HG02588 (cell line): ENCODE data around the gene EDDM13.
"Not testable (repeated sequence)": the region's sequence is repeated elsewhere in the genome, so short reads cannot be mapped to it uniquely, and the experiment has no call there.

Experiments
- ATAC-seq: cut with Tn5 transposase; IDR thresholded peaks from one replicate; pipeline ENCODE4 v1.9.1; 2021; ENCODE audit warnings: mild to moderate bottlenecking, moderate library complexity; ENCODE audit not compliant: unreplicated experiment

The EDDM13 gene, protein sequence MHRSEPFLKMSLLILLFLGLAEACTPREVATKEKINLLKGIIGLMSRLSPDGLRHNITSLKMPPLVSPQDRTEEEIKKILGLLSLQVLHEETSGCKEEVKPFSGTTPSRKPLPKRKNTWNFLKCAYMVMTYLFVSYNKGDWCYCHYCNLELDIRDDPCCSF

DNA sequence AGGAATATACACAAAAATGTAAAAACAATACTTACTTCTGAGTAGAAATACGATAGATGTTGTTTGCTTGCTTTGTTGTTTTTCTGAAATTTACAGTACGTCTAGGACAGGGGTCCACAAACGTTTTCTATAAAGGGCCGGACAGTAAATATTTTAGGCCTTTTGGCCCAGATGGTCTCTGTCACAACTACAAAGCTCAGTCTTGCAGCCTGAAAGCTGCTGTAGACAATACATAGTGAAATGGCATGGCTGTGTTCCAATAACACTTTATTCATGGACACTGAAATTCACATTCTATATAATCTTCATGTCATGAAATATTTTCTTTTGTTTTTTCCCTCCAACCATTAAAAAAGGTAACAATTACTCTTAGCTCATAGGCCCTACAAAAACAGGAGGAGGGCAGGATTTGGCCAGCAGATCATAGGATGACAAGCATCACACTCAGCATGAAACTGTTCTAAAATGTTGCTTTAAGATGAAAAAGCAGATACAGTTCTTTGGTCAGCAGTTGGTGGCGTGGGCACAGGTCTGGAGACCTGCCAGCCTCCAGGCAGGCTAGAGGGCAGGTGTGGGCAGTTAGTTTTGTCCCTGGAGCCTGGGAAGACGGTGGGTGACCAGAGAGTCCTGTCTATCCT lies at the start of gene EDDM13:
TSS of gene EDDM13 (plus strand) at position 588 of the 638 bp plus-strand sequence. CDS start 87 bp downstream, outside the sequence.
- ATAC-seq, result no peak

DNA sequence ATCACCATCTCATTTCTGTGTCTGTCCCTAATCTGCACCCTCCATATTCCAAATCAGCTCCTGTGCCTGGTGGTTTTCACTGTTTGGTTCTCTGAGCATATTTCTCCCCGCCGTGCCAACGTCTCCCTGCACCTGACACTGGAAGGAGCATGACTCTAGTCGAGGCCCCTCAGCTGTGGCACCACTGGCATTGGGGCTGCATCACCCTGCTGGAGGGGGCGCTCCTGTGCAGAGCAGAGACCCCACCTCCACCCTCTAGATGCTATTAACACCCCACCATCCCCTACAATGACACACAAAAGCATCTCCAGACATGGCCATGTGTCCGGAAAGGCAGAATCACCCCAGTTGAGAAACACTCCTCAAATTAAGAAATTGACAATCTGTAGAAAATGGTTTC lies 49.6 kb upstream of the EDDM13 start:
- ATAC-seq, result no peak

DNA sequence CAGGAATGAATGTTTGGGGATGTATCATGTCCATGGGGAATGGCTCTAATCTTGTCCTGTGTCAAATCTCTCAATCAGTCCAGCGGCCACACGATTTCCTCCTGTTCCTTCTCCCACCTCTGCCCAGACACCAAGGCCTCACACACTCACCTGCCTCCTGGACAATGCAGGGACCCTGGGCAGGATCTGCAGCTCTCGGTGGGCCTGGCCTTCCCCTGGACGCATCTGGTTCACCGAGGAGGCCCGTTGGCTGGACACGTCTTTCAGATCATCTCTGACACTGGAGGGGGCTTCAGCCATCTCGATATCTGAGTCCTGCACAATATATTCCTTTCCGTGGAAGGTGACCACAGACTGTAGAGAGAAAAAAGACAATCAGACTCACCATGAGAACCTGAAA lies 49.1 kb upstream of the EDDM13 start:
- ATAC-seq, result no peak

DNA sequence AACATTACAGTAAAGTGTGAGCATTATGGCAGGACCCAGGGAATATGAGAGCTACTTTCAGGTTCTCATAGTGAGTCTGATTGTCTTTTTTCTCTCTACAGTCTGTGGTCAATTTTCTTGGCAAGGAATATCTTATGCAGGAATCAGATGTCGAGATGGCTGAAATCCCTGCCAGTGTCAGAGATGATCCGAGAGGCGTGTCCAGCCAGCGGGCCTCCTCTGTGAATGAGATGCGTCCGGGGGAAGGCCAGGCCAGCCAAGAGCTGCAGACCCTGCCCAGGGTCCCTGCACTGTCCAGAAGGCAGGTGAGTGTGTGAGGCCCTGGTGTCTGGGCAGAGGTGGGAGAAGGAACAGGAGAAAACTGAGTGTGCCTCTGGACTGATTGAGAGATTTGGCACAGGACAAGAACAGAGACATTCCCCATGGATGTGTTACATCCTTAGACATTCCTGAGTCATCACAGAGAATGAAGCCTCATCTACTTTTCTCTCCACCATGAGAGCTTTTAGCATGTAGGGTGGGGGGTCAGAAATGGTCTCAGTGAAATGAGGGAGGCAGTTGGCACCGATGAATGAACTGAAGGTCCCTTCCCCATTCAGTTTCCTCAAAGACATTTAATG lies 27.3 kb upstream of the EDDM13 start:
- ATAC-seq, result no peak

DNA sequence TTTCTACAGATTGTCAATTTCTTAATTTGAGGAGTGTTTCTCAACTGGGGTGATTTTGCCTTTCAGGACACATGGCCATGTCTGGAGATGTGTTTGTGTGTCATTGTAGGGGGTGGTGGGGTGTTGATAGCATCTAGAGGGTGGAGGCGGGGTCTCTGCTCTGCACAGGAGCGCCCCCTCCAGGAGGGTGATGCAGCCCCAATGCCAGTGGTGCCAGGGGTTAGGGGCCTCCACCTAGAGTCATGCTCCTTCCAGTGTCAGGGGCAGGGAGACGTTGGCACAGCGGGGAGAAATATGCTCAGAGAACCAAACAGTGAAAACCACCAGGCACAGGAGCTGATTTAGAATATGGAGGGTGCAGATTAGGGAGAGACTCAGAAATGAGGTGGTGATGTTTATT lies 26.8 kb upstream of the EDDM13 start:
- not testable (repeated sequence) for ATAC-seq

DNA sequence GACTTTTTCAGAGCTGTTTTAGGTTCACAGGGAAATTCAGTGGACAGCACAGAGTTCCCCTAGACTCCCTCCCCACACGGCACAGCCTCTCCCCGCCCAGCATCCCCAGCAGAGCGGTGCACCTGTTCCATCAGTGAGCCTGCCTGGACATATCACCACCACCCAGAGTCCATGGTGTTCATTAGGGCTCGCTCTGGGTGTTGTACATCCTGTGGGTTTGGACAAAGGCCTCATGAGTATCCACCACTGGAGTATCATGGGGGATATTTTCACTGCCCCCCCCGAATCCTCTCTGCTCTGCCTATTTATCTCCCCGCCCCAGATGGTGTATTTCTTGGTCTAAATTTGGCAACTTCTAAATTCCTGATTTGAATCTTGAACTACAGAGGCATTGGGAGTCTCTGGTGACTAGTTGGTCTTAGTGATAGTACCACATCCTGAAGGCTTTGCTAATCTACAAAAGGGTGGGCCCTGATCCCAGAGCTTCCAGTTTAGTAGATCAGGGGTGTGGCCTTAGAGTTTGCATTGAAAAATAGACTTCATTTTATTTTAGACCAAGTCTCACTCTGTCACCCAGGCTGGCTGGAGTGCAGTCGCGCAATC lies 23.7 kb upstream of the EDDM13 start:
- ATAC-seq, result not testable (repeated sequence)

DNA sequence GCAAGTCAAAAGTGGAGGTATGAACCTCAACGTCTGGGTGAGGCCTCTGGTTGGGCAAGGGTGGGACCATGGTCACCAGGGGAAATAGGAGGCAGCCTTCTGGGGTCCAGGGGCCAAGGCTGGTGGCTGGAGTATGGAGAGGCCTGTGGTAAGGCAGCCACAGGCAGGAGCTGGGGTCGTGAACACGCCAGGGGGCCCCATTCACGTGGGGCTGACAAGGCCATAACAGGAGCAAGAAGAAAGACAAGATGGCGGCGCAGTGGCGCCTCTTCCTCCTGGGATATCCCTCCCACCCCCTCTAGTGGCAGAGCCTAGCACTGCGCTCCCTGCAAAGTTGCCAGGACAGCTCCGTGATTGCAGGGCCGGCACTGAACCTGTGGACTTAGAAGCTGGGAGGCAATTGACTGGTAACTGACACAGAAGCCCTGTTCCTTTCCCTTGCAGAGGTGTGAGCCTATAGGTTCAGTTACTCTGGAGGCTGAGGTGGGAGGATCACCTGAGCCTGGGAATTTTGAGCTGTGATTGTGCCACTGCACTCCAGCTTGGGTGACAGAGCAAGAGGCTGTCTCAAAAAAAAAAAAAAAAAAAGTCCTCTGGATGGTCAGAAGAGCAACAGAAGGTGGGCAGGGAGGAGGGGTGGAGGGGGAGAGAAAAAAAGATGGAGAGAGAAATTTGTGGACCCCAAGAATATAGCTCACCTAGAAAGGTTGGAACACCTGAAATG lies 19.7 kb upstream of the EDDM13 start:
- no peak for ATAC-seq

DNA sequence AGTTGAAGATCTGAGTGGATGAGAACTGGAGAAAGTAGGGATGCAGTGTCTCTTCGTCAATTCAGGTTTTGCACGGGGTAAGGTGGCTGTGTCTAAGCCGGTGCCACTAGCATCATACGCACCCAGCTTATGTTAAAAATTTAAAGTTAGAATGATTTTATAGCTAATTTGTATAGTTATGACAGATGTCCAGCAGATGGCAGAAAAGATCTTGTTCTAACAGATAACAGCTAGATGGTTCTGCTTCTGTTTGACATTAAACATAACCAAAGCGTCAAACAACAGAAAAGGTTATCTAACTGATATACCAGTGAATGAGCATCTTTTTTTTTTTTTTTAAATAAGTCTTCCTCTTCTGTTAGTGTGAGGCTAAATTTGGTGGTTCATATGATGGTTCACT lies 18.8 kb upstream of the EDDM13 start:
- no peak for ATAC-seq

DNA sequence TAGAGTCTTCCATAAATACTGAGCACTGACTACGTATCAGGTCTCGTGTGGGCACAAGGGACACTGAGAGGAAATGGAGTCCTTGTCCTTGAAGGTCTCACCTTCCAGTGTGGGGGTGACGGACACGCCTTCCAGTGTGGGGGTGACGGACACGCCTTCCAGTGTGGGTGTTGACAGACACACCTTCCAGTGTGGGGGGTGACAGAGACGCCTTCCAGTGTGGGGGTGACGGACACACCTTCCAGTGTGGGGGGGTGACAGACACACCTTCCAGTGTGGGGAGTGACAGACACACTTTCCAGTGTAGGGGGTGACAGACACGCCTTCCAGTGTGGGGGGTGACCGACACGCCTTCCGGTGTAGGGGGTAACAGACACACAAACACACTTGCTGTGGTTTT lies 14.3 kb upstream of the EDDM13 start:
- ATAC-seq, result no peak

DNA sequence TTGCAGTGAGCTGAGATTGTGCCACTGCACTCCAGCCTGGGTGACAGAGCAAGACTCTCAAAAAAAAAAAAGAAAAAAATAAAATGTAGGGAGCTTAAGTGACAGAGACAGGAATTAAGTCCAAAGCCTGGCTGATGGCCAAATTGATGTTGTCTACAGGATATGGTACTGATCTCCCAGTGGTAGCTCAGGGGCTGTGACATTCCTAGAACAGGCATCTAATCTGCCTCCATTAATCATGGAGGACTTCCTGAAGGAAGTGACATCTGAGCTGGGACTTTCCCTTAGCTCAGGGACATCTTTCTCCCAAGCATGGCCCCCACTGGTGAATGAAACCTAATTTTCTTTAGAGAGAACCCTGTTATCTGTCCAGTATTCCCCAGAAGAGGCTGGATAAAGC lies 11.4 kb upstream of the EDDM13 start:
- no peak for ATAC-seq

DNA sequence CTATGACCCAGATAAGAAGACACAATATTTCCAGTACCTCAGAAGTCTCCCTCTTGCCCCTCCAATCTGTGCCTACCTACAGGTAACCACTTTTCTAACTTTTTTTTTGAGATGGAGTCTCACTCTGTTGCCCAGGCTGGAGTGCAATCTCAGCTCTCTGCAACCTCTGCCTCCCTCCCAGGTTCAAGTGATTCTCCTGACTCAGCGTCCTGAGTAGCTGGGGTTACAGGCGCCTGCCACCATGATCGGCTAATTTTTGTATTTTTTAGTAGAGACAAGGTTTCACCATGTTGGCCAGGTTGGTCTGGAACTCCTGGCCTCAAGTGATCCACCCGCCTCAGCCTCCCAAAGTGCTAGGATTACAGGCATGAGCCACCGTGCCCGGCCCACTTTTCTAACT lies 10.6 kb upstream of the EDDM13 start:
- ATAC-seq, result not testable (repeated sequence)

DNA sequence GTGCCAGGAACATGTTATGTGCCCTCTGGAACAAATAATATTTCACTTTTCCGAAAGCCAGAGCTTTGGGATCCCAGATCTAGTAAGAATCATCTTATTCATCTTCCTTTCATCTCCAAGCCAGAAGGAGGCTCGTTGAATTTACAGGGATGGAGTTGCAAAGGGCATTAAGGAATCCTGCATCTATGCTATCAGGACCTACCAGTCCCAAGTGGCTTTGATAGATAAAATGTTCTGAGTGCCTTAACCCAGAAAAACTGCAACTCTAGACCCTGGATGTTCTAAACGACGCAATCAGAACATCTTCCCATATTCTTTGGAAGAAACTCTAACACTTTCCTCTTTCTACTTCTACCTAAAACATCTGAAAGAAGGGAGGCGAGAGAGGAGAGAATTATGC lies 9.2 kb upstream of the EDDM13 start:
- no peak for ATAC-seq

DNA sequence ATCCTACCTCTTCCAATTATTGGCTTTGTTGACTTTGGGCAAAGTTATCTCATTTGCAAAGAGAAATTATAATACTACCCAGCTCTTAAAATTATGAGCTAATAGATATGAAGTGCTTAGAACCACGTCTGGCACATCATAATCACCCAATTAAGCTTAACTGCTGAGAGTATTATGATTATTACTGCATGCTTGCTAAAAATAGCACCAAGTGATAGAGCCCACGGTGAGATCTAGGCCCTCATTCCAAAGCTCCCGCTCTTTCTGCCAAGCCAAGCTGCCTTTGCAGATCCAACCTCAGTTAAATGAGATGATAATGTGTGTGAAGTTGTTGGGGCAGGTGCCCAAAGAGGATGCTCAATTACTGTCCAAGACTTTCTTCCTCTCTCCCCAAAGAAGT lies 6.5 kb upstream of the EDDM13 start:
- ATAC-seq, result no peak

DNA sequence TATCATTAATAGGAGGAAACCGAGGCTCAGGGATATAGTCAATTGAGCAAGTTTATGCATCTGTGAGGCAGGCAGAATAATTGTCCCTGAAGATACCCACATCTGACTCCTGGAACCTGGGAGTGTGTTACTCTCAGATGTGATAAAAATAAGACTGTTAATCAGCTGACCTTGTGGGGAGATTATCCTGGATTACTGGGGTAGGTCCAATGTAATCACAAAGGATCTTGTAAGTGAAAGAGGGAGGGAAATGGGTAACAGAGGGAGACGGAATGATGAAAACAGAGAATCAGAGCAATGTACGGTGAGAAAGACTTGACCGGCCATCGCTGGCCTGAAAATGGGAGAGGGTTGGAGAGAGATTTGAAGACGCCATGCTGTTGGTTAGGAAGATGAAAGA lies 3.2 kb upstream of the EDDM13 start:
- no peak for ATAC-seq

DNA sequence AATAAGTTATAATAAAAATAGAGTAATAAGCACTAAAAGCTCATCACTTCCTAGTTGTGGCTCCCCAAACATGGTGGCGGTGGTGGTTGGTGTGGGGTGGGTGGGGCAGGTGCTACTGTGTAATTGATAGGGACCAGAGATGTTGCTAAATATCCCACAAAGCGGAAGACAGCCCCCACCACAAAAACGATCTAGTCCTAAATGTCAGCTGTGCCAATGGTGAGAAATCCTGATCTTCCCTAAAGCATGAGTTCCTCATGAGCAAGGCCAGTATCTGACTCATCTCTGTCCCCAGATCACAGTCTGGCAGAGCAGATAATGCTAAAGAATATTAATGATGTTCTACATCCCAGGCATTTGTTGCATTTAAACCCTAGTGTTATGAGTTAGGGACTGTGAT lies 1.9 kb upstream of the EDDM13 start:
- ATAC-seq, result no peak

DNA sequence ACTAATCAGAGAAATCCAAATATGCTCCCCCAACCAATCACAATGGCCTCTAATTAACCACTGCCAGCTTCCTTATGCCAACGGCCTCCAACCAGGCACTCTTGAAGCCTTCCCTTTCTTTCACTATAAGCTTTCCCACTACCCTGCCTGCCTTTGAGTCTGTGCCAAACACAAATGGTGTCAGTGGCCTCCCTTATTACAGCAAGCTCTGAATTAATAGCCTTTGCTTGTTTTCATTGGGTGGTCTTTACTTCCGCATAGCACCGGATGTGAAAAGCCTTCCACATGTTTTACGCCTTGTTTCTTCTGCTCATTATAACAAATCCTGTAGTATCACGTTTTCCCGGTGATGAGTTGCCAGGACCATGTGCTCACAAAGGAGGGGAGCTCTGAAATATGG lies 1.4 kb upstream of the EDDM13 start:
- no peak for ATAC-seq

DNA sequence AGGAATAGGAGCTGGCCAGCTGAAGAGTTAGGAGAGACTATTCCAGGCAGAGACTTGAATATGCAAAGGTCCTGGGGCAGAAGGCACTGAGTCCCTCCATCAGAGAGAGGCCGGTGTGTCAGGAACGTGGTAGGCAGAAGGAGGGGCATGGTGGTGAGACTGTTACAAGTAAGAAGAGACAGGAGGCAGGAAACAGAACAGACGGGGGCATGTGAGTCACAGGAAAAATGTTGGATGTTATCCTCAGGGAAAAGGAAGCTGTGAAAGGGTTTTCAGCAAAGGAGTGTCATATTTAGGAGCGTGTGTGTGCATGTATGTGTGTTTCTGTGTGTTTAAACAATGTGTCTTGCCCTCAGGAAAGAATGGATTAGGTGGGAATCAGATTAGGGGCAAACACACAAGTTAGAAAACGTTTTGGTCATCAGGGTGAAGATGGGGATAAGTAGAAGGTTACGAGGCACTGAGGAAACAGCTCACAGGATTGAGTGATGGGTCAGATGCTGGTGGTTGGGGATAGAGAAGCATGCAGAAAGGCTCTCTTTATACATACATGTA lies 1.1 kb downstream of the EDDM13 start:
- no peak for ATAC-seq

DNA sequence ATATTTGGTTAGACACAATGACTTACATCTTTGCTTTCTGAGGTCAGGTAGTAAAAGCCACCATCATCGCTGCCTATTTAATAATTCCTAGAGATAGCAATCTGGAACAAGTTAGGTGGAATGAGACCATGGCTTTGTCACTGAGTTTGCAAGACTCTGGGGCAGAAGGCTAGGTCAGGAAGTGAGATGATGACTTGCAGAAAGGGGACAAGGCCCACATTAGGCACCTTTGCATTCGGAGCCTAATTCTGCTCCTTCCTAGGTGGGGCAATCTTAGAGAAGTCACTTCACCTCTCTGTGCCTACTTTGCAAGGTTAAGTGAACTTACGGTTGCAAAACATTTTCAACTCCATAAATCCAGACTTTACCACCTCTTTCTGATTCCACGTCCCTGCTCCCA lies 10.3 kb downstream of the EDDM13 start:
- ATAC-seq, result no peak

DNA sequence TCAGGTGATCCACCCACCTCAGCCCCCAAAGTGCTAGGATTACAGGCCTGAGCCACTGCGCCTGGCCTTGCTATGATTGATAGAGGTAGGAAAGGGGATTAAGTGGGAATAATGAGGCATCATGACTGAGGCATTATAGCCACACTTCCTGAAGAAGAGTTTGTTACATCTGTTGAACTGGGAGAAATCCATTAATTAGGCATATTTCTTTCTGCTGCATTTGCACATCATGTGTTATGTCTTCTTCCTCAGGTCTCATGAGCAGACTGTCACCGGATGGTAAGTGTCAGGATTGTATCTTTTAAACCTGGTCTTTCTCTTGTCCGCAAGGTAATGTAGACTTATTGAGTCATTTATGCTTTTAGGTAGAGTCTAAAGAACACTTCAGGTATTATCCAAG lies 12.2 kb downstream of the EDDM13 start:
- ATAC-seq, result no peak

DNA sequence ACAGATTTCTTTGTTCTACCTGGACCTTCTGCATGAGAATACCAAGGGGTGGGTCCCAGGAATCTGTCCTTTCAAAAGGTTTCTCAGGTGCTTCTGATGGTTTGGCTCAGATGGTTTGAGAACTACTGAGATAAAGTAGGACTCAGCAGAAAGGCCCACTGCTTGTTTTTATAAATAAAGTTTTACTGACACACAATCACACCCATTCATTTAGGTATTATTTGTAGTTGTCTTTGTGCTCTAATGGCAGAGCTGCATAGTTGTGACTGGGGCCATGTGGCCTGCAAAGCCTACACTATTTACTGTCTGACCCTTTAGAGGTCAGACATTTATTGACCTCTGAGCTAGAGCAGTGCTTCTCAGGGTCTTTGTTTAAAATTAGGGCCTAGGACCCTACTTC lies 17.6 kb downstream of the EDDM13 start:
- ATAC-seq, result no peak

DNA sequence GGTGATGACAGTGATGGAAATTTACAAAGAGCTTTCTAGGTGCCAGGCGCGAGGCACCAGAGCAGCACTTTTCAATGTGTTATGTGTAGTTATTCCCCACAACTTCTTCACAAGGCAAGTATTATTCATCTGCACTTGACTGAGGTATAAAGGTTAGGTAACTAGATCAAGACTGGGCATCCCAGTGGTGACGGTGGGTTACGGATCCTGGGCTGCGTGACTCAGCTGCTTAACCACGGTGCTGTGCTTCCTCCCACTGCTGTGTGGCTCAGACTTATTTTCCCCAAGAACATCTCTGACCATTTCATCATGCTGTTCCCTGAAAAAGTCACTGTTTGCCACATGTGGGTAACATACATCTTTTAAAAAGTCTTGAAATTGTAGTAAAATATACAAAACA lies 19.3 kb downstream of the EDDM13 start:
- no peak for ATAC-seq
